Lower leg skin (tissue), 3 donors: ENCODE results near the gene YOD1.

Source experiments
- POLR2A ChIP-seq, 2 donors: fragments of 450-650 bp; IDR thresholded peaks; one replicate each; pipeline ENCODE4 v1.6.1; 2016 to 2017; ENCODE audit warnings: antibody characterized with exemption in 2 of 2, mild to moderate bottlenecking in 1 of 2, moderate library complexity in 1 of 2
- TF ChIP-seq, protein P1 (sequence below), 3 donors: fragments of 450-650 bp; IDR thresholded peaks; one replicate each; pipeline ENCODE4 v1.5.1; 2016; ENCODE audit warnings: antibody characterized with exemption in 3 of 3, mild to moderate bottlenecking in 3 of 3, moderate library complexity in 2 of 3

DNA sequence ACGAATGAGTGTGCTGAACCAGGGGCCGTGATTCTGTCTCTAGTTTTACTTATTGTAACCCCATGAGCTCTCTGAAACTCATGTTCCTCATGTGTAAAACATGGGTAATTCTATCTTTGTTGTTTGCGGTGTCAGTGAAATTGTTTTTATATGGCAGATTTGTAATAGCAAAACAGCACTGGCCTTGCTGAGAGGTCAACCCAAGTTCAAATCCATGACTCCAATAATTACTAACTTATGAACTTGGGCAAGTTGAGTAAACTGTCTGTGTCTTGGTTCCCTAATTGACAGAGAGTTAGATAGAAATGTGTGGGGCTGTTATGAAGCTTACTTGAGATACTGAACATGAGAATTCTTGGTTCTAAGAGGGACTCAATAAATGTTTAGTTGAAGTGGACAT lies 36.3 kb downstream of the YOD1 start:
- TF ChIP-seq, protein P1, sequence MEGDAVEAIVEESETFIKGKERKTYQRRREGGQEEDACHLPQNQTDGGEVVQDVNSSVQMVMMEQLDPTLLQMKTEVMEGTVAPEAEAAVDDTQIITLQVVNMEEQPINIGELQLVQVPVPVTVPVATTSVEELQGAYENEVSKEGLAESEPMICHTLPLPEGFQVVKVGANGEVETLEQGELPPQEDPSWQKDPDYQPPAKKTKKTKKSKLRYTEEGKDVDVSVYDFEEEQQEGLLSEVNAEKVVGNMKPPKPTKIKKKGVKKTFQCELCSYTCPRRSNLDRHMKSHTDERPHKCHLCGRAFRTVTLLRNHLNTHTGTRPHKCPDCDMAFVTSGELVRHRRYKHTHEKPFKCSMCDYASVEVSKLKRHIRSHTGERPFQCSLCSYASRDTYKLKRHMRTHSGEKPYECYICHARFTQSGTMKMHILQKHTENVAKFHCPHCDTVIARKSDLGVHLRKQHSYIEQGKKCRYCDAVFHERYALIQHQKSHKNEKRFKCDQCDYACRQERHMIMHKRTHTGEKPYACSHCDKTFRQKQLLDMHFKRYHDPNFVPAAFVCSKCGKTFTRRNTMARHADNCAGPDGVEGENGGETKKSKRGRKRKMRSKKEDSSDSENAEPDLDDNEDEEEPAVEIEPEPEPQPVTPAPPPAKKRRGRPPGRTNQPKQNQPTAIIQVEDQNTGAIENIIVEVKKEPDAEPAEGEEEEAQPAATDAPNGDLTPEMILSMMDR (IDR thresholded peaks at IDR 0.05): no peak
- no peak for TF ChIP-seq POLR2A (IDR thresholded peaks at IDR 0.05)
